ENCODE data around the gene KIAA1958.

The KIAA1958 gene

GRCh38 chr9:112486221-112487007 is at the start of gene KIAA1958:
Gene KIAA1958, plus strand, starts transcription at chr9:112486827. Its CDS starts 87,254 bp downstream, at chr9:112574081.
- DNase-seq (ENCODE audit: low read depth in 2 of 2), result peak; percentile 84 to 85

GRCh38 chr9:112437406-112437805 is 49.2 kb upstream of the KIAA1958 start:
- no peak for DNase-seq (ENCODE audit: low read depth in 2 of 2)

- no peak for DNase-seq (ENCODE audit: low read depth in 2 of 2)
These were observed 47.5 kb upstream of the KIAA1958 start for GRCh38 chr9:112439171-112439570.

GRCh38 chr9:112439825-112440224 is 46.8 kb upstream of the KIAA1958 start:
- DNase-seq (ENCODE audit: low read depth in 2 of 2), result no peak

- DNase-seq (ENCODE audit: low read depth in 2 of 2), result no peak
These were observed 43.4 kb upstream of the KIAA1958 start for GRCh38 chr9:112443200-112443599.

- no peak for DNase-seq (ENCODE audit: low read depth in 2 of 2)
These were observed 43.0 kb upstream of the KIAA1958 start for GRCh38 chr9:112443636-112444035.

GRCh38 chr9:112445196-112445595 is 41.4 kb upstream of the KIAA1958 start:
- no peak for DNase-seq (ENCODE audit: low read depth in 2 of 2)

- DNase-seq (ENCODE audit: low read depth in 2 of 2), result no peak
These were observed 40.5 kb upstream of the KIAA1958 start for GRCh38 chr9:112446080-112446479.

- DNase-seq (ENCODE audit: low read depth in 2 of 2), result no peak
These were observed 40.1 kb upstream of the KIAA1958 start for GRCh38 chr9:112446526-112446925.

GRCh38 chr9:112447283-112447761 is 39.3 kb upstream of the KIAA1958 start:
- DNase-seq (ENCODE audit: low read depth in 2 of 2), result no peak

- no peak for DNase-seq (ENCODE audit: low read depth in 2 of 2)
These were observed 23.8 kb upstream of the KIAA1958 start for GRCh38 chr9:112462855-112463254.

GRCh38 chr9:112465352-112465751 is 21.3 kb upstream of the KIAA1958 start:
- DNase-seq (ENCODE audit: low read depth in 2 of 2), result no peak

- no peak for DNase-seq (ENCODE audit: low read depth in 2 of 2)
These were observed 13.6 kb upstream of the KIAA1958 start for GRCh38 chr9:112472996-112473395.

GRCh38 chr9:112473986-112474385 is 12.6 kb upstream of the KIAA1958 start:
- no peak for DNase-seq (ENCODE audit: low read depth in 2 of 2)

- no peak for DNase-seq (ENCODE audit: low read depth in 2 of 2)
These were observed 11.3 kb upstream of the KIAA1958 start for GRCh38 chr9:112475318-112475717.

- no peak for DNase-seq (ENCODE audit: low read depth in 2 of 2)
These were observed 9.3 kb upstream of the KIAA1958 start for GRCh38 chr9:112477330-112477729.

- no peak for DNase-seq (ENCODE audit: low read depth in 2 of 2)
These were observed 7.4 kb upstream of the KIAA1958 start for GRCh38 chr9:112479221-112479620.

- DNase-seq (ENCODE audit: low read depth in 2 of 2), result no peak
These were observed 2.0 kb upstream of the KIAA1958 start for GRCh38 chr9:112484607-112485006.

- DNase-seq (ENCODE audit: low read depth in 2 of 2), result no peak
These were observed 1.1 kb upstream of the KIAA1958 start for GRCh38 chr9:112485574-112485973.

- peak; percentile 15 to 33 for DNase-seq (ENCODE audit: low read depth in 2 of 2)
These were observed 576 bp downstream of the KIAA1958 start for GRCh38 chr9:112487008-112487798.

GRCh38 chr9:112487799-112488340 is 1.2 kb downstream of the KIAA1958 start:
- no peak for DNase-seq (ENCODE audit: low read depth in 2 of 2)

- DNase-seq (ENCODE audit: low read depth in 2 of 2), result no peak
These were observed 2.5 kb downstream of the KIAA1958 start for GRCh38 chr9:112489039-112489546.
